Psoas muscle (tissue), 8 donors: ENCODE measurements around the gene SNORC. TPM values are rescaled to one million over a fixed set of nuclear protein-coding genes. Genes with fewer than 3 reads are reported as not detected.
A peak's percentile ranks its signal among the peaks of the same experiment; 100 is the strongest.
"Not testable (repeated sequence)": the region's sequence is repeated elsewhere in the genome, so short reads cannot be mapped to it uniquely, and the experiment has no call there.

Experiments
- ATAC-seq, 4 donors: fragments of 200-7000 bp; cut with Tn5 transposase; one replicate each; pipeline ENCODE4 v1.9.1; 2020; ENCODE audit warnings: moderate library complexity in 3 of 4, mild to moderate bottlenecking in 2 of 4
- DNase-seq, 2 donors: peaks; one replicate each; pipeline ENCODE4 v3.0.0-alpha.2; 2020
- H3K27ac ChIP-seq: fragments of 200-600 bp; one replicate; pipeline ENCODE4 v1.8.0; 2022
- H3K27me3 ChIP-seq, 3 donors: fragments of 200-600 bp in 1 of 3; one replicate each; pipeline versions ENCODE4 v1.6.1 to v1.8.0; 2013 to 2022; ENCODE audit warnings: low read length in 2 of 3, mild to moderate bottlenecking in 2 of 3, moderate library complexity in 1 of 3; ENCODE audit not compliant: insufficient read depth in 3 of 3
- H3K36me3 ChIP-seq, 2 donors: fragments of 200-600 bp in 1 of 2; one replicate each; pipeline versions ENCODE4 v1.6.1 to v1.8.0; 2013 to 2022; ENCODE audit warnings: low read depth in 1 of 2, mild to moderate bottlenecking in 1 of 2, moderate library complexity in 1 of 2; ENCODE audit not compliant: insufficient read depth in 1 of 2
- H3K4me1 ChIP-seq: fragments of 200-600 bp; one replicate; pipeline ENCODE4 v1.8.0; 2022
- H3K4me3 ChIP-seq: fragments of 200-600 bp; one replicate; pipeline ENCODE4 v1.8.0; 2022; ENCODE audit warnings: mild to moderate bottlenecking
- H3K9me3 ChIP-seq: fragments of 200-600 bp; one replicate; pipeline ENCODE4 v1.8.0; 2022
- WGBS, 3 donors: extraction: QIAGEN DNeasy Blood & Tissue Kit; methylation state at CpG; one replicate each; pipeline versions ENCODE4 v1.1.6 to v1.1.7; 2013; 5-methylcytosine and 5-hydroxymethylcytosine counted together
- intact Hi-C, 2 donors: fragments of 100-400 bp; cut with DNase I; formaldehyde crosslinking; loops; one replicate each; pipeline versions ENCODE4 v1.11.0 to v1.14.2; 2022
- polyA plus RNA-seq, 3 donors: library from polyadenylated mRNA; stranded (reverse); fragments of 200-250 nt; gene quantifications; one replicate each; pipeline ENCODE4 v1.2.3, GENCODE V29; 2013
- total RNA-seq, 4 donors: library from RNA; stranded (reverse); fragmentation: NEBNext Ultra II Directional in 2 of 4; extraction: Animal tissue kit (Norgen Biotek cat#: 25700) in 2 of 4; gene quantifications; one replicate each; pipeline versions ENCODE4 v1.2.1 to v1.2.4, GENCODE V29; 2021 to 2023
- TF ChIP-seq, protein P1 (sequence below): fragments of 200-600 bp; IDR thresholded peaks from one replicate; pipeline ENCODE4 v1.8.0; 2022; ENCODE audit warnings: antibody characterized with exemption
- donor health status: healthy with polysubstance abuse.
- donor health status: DM: no; HTN: no; CAD: no; lungs with moderate emphysema.
- donor health status: Bipolar disorder and iron deficiency.
- donor health status: healthy.
- donor health status: DM: yes; HTN: yes; CAD: no.
- donor health status: DM: no; HTN: no; CAD: no.
- donor health status: DM: no; HTN: no; CAD: no.
- donor health status: DM: yes; HTN: yes; CAD: no.

SNORC gene
- total and polyA plus RNA-seq, 7 donors = 0.06 to 2.1 (median 0.63) TPM

DNA sequence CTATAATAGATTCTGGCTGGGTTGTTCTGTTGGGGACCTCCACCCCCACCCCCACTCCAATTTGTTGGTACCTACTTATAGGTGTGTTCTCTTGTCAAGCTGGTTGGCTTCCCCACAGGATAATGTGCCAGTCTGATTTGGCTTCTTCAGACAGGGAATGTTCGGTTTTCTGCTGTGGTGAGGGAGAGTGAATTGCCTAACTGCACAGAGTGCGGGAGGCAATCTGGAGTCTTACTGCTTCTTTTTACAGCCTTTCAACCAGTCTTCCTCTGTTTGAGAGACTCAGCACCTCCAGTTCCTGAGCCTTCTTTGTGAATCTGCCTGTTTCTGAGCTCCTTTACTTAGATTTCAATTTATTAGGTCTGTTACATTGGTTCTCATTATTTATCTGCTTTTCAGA, 27.4 kb upstream of the SNORC start:
- peaks cover 24% of the 10 kb centered on the region for H3K4me1 ChIP-seq
- 43 to 75% (median 71%) methylated on average over 2 of the region's 2 CpGs for WGBS, 3 donors
- TF ChIP-seq, protein P1, sequence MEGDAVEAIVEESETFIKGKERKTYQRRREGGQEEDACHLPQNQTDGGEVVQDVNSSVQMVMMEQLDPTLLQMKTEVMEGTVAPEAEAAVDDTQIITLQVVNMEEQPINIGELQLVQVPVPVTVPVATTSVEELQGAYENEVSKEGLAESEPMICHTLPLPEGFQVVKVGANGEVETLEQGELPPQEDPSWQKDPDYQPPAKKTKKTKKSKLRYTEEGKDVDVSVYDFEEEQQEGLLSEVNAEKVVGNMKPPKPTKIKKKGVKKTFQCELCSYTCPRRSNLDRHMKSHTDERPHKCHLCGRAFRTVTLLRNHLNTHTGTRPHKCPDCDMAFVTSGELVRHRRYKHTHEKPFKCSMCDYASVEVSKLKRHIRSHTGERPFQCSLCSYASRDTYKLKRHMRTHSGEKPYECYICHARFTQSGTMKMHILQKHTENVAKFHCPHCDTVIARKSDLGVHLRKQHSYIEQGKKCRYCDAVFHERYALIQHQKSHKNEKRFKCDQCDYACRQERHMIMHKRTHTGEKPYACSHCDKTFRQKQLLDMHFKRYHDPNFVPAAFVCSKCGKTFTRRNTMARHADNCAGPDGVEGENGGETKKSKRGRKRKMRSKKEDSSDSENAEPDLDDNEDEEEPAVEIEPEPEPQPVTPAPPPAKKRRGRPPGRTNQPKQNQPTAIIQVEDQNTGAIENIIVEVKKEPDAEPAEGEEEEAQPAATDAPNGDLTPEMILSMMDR = no peak
- ATAC-seq (peak in 1 of 4 donors; percentile 26), DNase-seq (no peak)
- H3K36me3 ChIP-seq = peaks cover 18 to 91% of the 10 kb centered on the region in 2 donors
- no peaks in the 10 kb centered on the region for H3K27me3 ChIP-seq
- no peaks in the 10 kb centered on the region for H3K9me3 ChIP-seq
- H3K4me3 ChIP-seq = no peak overlapping the region
- intact Hi-C loops = loop anchor here in 1 of 2 donors (10.0 kb wide), 1 partner anchor 412 kb away; the partner anchor contains the start of gene ATG16L1
- H3K27ac ChIP-seq = no peak overlapping the region

DNA sequence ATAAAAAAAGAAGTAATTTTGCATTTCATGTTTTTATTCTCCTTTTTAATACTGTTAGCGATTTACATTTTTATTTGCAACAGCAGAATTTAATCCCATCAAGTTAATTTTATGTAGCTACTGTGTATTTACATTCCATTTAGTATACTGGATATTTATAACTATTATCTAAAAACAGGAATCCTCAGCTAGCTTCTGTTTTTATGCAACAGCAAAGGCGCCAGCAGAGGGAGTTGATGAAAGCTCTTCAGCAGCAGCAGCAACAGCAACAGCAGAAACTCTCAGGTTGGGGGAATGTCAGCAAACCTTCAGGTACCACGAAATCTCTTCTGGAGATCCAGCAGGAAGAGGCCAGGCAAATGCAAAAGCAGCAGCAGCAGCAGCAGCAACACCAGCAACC, 26.2 kb upstream of the SNORC start:
- Histone ChIP-seq H3K27ac (no peak overlapping the region), H3K4me1 (peaks cover 18% of the 10 kb centered on the region), H3K9me3 (no peaks in the 10 kb centered on the region), H3K36me3 (peaks cover 18 to 92% of the 10 kb centered on the region in 2 donors), H3K27me3 (no peaks in the 10 kb centered on the region), H3K4me3 (no peak overlapping the region)
- WGBS, 3 donors = 91 to 98% (median 94%) methylated on average over 3 of the region's 3 CpGs
- ATAC-seq (no peak), DNase-seq (no peak)
- TF ChIP-seq, protein P1 = no peak
- intact Hi-C loops = loop anchor here in 1 of 2 donors (10.0 kb wide), 1 partner anchor 411 kb away; the partner anchor contains the start of gene ATG16L1

DNA sequence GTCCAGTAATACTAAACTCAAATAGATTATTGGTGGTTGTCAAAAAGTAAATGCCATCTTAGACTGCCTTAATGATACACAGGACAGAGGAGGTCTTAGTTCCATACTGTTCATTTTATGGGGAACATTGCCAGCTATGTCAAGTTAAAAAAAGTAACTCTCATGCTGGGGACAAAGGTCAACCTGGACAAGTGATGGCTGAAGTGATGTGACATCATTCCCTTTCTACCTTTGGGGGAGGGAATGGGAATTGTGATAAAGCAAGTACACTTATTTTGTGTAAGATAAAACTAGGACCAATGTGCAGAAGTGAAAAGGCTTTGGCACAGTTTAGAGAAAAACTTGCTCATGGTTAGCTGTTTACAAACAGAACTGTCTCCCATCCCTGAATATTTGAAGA, 24.0 kb upstream of the SNORC start:
- ATAC-seq = no peak
- Histone ChIP-seq H3K27ac (no peak overlapping the region), H3K4me1 (peaks cover 6% of the 10 kb centered on the region), H3K4me3 (no peak overlapping the region), H3K9me3 (no peaks in the 10 kb centered on the region), H3K27me3 (no peaks in the 10 kb centered on the region), H3K36me3 (peaks cover 14 to 92% of the 10 kb centered on the region in 2 donors)
- no peak for DNase-seq
- intact Hi-C loops = loop anchor here in 1 of 2 donors (10.0 kb wide), 1 partner anchor 409 kb away; the partner anchor contains the start of gene ATG16L1
- TF ChIP-seq, protein P1 = no peak

DNA sequence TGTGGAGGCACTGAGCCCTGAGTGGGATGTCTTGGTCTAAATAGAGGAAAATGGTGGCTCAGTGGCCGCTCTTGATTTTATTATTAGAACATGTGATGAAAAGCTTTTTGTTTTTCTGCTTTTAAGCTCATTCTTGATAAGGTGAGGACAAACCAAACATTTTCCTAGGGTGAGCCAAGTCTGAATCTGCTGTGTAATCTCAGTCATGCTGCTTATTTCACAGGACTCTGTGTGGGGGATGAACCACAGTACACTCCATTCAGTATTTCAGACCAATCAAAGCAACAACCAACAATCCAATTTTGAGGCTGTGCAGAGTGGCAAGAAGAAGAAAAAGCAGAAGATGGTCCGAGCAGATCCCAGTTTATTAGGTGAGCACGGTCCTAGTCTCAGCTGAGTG, 20.0 kb upstream of the SNORC start:
- peaks cover 26% of the 10 kb centered on the region for H3K4me1 ChIP-seq
- ATAC-seq = no peak
- no peak overlapping the region for H3K4me3 ChIP-seq
- H3K27me3 ChIP-seq = no peaks in the 10 kb centered on the region
- no peaks in the 10 kb centered on the region for H3K9me3 ChIP-seq
- DNase-seq = no peak
- TF ChIP-seq, protein P1 = no peak
- WGBS, 3 donors = 94 to 97% (median 94%) methylated on average over 3 of the region's 3 CpGs
- peaks cover 4 to 85% of the 10 kb centered on the region in 2 donors for H3K36me3 ChIP-seq
- intact Hi-C loops = loop anchor here in 1 of 2 donors (5.0 kb wide), 2 partner anchors 202 to 243 kb away; no protein-coding TSS in a partner anchor
- no peak overlapping the region for H3K27ac ChIP-seq

DNA sequence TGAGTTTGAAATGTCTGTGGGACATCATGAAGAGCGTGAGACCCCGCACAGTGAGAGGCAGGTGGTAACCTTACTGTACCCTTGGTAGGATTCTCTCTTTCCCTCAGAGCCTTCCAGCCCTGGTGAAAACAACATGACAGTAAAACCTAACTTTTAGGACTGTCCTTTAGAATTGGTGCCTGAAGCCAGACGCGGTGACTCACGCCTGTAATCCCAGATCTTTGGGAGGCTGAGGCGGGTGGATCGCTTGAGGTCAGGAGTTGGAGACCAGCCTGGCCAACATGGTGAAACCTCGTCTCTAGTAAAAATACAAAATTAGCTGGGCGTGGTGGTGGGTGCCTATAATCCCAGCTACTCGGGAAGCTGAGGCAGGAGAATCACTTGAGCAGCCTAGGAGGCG, 18.0 kb upstream of the SNORC start:
- Histone ChIP-seq H3K36me3 (peaks cover 7 to 72% of the 10 kb centered on the region in 2 donors), H3K27ac (peak overlapping the region; percentile 77), H3K4me1 (peaks cover 27% of the 10 kb centered on the region)
- H3K27me3 ChIP-seq, H3K4me3 ChIP-seq, ATAC-seq, DNase-seq, H3K9me3 ChIP-seq: not testable (repeated sequence)
- intact Hi-C loops = loop anchor here in 1 of 2 donors (5.0 kb wide), 2 partner anchors 200 to 245 kb away; no protein-coding TSS in a partner anchor
- WGBS, 3 donors = 84 to 96% (median 85%) methylated on average over 11 of the region's 11 CpGs
